Bronchial smooth muscle cell (primary cell): Measurements from ENCODE around the gene PYDC2. TPM values are rescaled to one million over a fixed set of nuclear protein-coding genes. Genes with fewer than 3 reads are reported as not detected.

Source experiments
- total RNA-seq: library from RNA; depleted of rRNA; stranded (reverse); fragments of >200 nt; gene quantifications from 2 replicates; pipeline ENCODE4 v1.2.1, GENCODE V29; 2014

Gene PYDC2
- not detected in 2 replicates for total RNA-seq

DNA sequence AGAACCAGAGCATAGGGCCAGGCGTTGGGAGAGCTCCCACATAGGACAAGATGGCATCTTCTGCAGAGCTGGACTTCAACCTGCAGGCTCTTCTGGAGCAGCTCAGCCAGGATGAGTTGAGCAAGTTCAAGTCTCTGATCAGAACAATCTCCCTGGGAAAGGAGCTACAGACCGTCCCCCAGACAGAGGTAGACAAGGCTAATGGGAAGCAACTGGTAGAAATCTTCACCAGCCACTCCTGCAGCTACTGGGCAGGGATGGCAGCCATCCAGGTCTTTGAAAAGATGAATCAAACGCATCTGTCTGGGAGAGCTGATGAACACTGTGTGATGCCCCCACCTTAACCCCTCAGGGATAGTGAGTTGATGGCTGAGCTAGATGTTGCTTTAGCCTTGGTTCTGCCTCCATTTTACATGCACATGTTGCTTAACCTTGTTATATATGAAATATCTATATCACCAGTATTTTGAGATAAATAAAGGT lies at the start of gene PYDC2:
Gene PYDC2, plus strand, starts transcription at position 51 of the 483 bp plus-strand sequence. Its CDS starts 0 bp downstream, at position 51.

Other genes starting within 250 kb of the PYDC2 start
- 48.9 and 52.0 TPM in 2 replicates for gene CCDC50, start 131.8 kb upstream of the PYDC2 start, total RNA-seq
- 0.43 and 0.63 TPM in 2 replicates for gene UTS2B, start 130.6 kb upstream of the PYDC2 start, total RNA-seq